ENCODE results near the gene EFS.

GRCh38 chr14:23307687-23308644 lies 57.0 kb downstream of the EFS start:
- TF ChIP-seq POLR2A (IDR thresholded peaks at IDR 0.05; ENCODE audit: low read depth, low read length) (no peak), POLR2AphosphoS5 (IDR thresholded peaks at IDR 0.05; ENCODE audit: low read depth, low read length) (no peak)
